ENCODE measurements around the gene CNOT8. TPM values are rescaled to one million over a fixed set of nuclear protein-coding genes. Genes with fewer than 3 reads are reported as not detected.

CNOT8 gene
- total and polyA plus RNA-seq, 10 donors, result 46.3 to 93.5 (median 69.1) TPM

GRCh38 chr5:154885439-154885838 is 27.0 kb downstream of the CNOT8 start:
- H3K4me3 ChIP-seq, result no peak overlapping the region
- no peaks in the 10 kb centered on the region for H3K27me3 ChIP-seq (replicated peaks in 1 of 7)
- no peak for TF ChIP-seq POLR2A (IDR thresholded peaks at IDR 0.05)
- no peak for TF ChIP-seq CTCF (IDR thresholded peaks at IDR 0.05 in 8 of 11, conservative IDR thresholded peaks at IDR 0.05 in 3 of 11)
- TF ChIP-seq POLR2AphosphoS5 (IDR thresholded peaks at IDR 0.05), result no peak
- H3K9me3 ChIP-seq, result peaks cover 19 to 52% (median 48%) of the 10 kb centered on the region in 8 donors
- peaks cover 0 to 11% (median 0%) of the 10 kb centered on the region in 6 donors for H3K4me1 ChIP-seq
- peaks cover 17 to 78% (median 55%) of the 10 kb centered on the region in 6 donors for H3K36me3 ChIP-seq
- WGBS, 5 donors, result 63 to 84% (median 83%) methylated on average over 2 of the region's 2 CpGs
- no peak for DNase-seq
- H3K27ac ChIP-seq, result peak overlapping the region in 1 of 8 donors; percentile 6
- intact Hi-C loops (cut with DNase I; ENCODE audit: low total_unique reads), result no loop called here

- intact Hi-C loops (cut with DNase I; ENCODE audit: low total_unique reads), result no loop called here
Measured at GRCh38 chr5:154892369-154892771, 33.9 kb downstream of the CNOT8 start.

GRCh38 chr5:154893381-154893780 is 35.0 kb downstream of the CNOT8 start:
- DNase-seq, result no peak
- WGBS, 5 donors, result 76 to 91% (median 88%) methylated on average over 5 of the region's 5 CpGs
- Histone ChIP-seq H3K36me3 (peaks cover 4 to 100% (median 88%) of the 10 kb centered on the region in 6 donors), H3K4me1 (no peaks in the 10 kb centered on the region), H3K4me3 (no peak overlapping the region), H3K27me3 (replicated peaks in 1 of 7) (no peaks in the 10 kb centered on the region), H3K27ac (no peak overlapping the region), H3K9me3 (peaks cover 0 to 6% (median under 1%) of the 10 kb centered on the region in 8 donors)
- intact Hi-C loops (cut with DNase I; ENCODE audit: low total_unique reads), result no loop called here
- TF ChIP-seq POLR2A (IDR thresholded peaks at IDR 0.05) (no peak), POLR2AphosphoS5 (IDR thresholded peaks at IDR 0.05) (no peak), CTCF (IDR thresholded peaks at IDR 0.05 in 8 of 11, conservative IDR thresholded peaks at IDR 0.05 in 3 of 11) (no peak)

More at GRCh38 chr5:154892369-154892771, 33.9 kb downstream of the CNOT8 start:
- Histone ChIP-seq H3K4me1 (no peaks in the 10 kb centered on the region), H3K4me3 (no peak overlapping the region), H3K9me3 (peaks cover 0 to 16% (median 11%) of the 10 kb centered on the region in 8 donors), H3K27ac (no peak overlapping the region), H3K36me3 (peaks cover 14 to 100% (median 88%) of the 10 kb centered on the region in 6 donors), H3K27me3 (replicated peaks in 1 of 7) (no peaks in the 10 kb centered on the region)
- peak in 1 of 3 donors; percentile 9 for TF ChIP-seq POLR2AphosphoS5 (IDR thresholded peaks at IDR 0.05)
- TF ChIP-seq POLR2A (IDR thresholded peaks at IDR 0.05), result no peak
- WGBS, 5 donors, result 74 to 86% (median 84%) methylated on average over 13 of the region's 13 CpGs
- DNase-seq, result no peak

- WGBS, 5 donors, result 64 to 84% (median 81%) methylated on average over 14 of the region's 14 CpGs
- H3K36me3 ChIP-seq, result peaks cover 6 to 100% (median 88%) of the 10 kb centered on the region in 6 donors
- no peaks in the 10 kb centered on the region for H3K27me3 ChIP-seq (replicated peaks in 1 of 7)
- no peaks in the 10 kb centered on the region for H3K9me3 ChIP-seq
- peak overlapping the region in 5 of 8 donors; percentile 10 to 61 (median 31) for H3K27ac ChIP-seq
- intact Hi-C loops (cut with DNase I; ENCODE audit: low total_unique reads), result no loop called here
- DNase-seq, result no peak
- TF ChIP-seq POLR2A (IDR thresholded peaks at IDR 0.05) (no peak), POLR2AphosphoS5 (IDR thresholded peaks at IDR 0.05) (no peak), CTCF (IDR thresholded peaks at IDR 0.05 in 8 of 11, conservative IDR thresholded peaks at IDR 0.05 in 3 of 11) (no peak)
- H3K4me3 ChIP-seq, result peak overlapping the region in 2 of 8 donors; percentile 8 to 19
- no peaks in the 10 kb centered on the region for H3K4me1 ChIP-seq
Measured at GRCh38 chr5:154895606-154896561, 37.5 kb downstream of the CNOT8 start.
